PFSK-1 (cell line): Measurements from ENCODE around the gene CACNA1C.

ENCODE experiments used
- FOXP2 ChIP-seq: optimal IDR thresholded peaks from 2 replicates; pipeline ENCODE3; 2011; ENCODE audit warnings: borderline replicate concordance, control low read depth, inconsistent platforms; ENCODE audit not compliant: insufficient read depth; ENCODE audit errors: extremely low read length, extremely low read depth
- POLR2AphosphoS5 ChIP-seq: IDR thresholded peaks from 2 replicates; pipeline ENCODE4 v1.6.1; 2012; ENCODE audit warnings: low read depth, mild to moderate bottlenecking, control low read depth, low read length, moderate library complexity
- REST ChIP-seq, 2 experiments: IDR thresholded peaks; 2 replicates each; pipeline versions ENCODE4 v1.6.1 to v1.8.0; 2011 to 2012; ENCODE audit warnings: low read depth in 2 of 2, low read length in 2 of 2, control low read depth in 1 of 2, inconsistent platforms in 1 of 2, mild to moderate bottlenecking in 1 of 2, moderate library complexity in 1 of 2; ENCODE audit not compliant: insufficient read depth in 1 of 2
- SIN3A ChIP-seq: IDR thresholded peaks from 2 replicates; pipeline ENCODE4 v1.6.1; 2012; ENCODE audit warnings: mild to moderate bottlenecking, low read length, moderate library complexity, borderline replicate concordance; ENCODE audit not compliant: insufficient read depth

GRCh38 chr12:2393016-2393415 is 340.2 kb downstream of the CACNA1C start:
- TF ChIP-seq POLR2AphosphoS5 (no peak), REST (IDR thresholded peaks at IDR 0.05; ENCODE audit: insufficient read depth in 1 of 2, low read depth in 2 of 2, low read length in 2 of 2) (no peak), FOXP2 (no peak), SIN3A (no peak)
